ENCODE results near the gene NSUN2. TPM values are rescaled to one million over a fixed set of nuclear protein-coding genes. Genes with fewer than 3 reads are reported as not detected.

The NSUN2 gene
- total RNA-seq, 1 donor, result 39.4 TPM

DNA sequence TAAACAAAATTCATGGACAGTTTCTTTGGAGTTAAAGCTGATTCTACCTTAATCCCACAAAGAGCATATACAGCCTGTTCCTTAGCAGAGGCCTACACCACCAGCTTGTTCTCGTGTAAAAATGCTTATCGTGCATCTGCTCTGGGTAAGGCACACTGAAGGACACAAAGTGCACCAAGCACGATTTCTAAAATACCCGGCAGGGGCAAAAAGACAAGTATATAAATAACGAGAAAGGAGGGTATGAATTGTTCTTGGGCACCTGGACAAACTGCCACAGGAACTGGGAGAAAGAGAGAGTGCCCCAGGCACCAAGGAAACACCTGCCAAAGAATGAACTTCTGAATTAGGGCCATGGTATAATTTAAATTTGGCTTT, 25.3 kb downstream of the NSUN2 start:
- H3K27me3 ChIP-seq (ENCODE audit: insufficient read depth, low read length), result no peaks in the 10 kb centered on the region
- H3K79me2 ChIP-seq (ENCODE audit: insufficient read depth, low read length), result peaks cover 15% of the 10 kb centered on the region
- no peak overlapping the region for H3K4me2 ChIP-seq (ENCODE audit: insufficient read depth, low read length)
- peaks cover 15% of the 10 kb centered on the region for H4K20me1 ChIP-seq (ENCODE audit: insufficient read depth, low read length)
- no peak for DNase-seq (ENCODE audit: insufficient read length, low spot score, missing footprints)
- no peak overlapping the region for H2AFZ ChIP-seq (ENCODE audit: low read length)
- no peak overlapping the region for H3K27ac ChIP-seq (ENCODE audit: low read depth, low read length)
- no peak overlapping the region for H3K4me3 ChIP-seq (ENCODE audit: insufficient read depth, low read length)
- TF ChIP-seq, protein P1, sequence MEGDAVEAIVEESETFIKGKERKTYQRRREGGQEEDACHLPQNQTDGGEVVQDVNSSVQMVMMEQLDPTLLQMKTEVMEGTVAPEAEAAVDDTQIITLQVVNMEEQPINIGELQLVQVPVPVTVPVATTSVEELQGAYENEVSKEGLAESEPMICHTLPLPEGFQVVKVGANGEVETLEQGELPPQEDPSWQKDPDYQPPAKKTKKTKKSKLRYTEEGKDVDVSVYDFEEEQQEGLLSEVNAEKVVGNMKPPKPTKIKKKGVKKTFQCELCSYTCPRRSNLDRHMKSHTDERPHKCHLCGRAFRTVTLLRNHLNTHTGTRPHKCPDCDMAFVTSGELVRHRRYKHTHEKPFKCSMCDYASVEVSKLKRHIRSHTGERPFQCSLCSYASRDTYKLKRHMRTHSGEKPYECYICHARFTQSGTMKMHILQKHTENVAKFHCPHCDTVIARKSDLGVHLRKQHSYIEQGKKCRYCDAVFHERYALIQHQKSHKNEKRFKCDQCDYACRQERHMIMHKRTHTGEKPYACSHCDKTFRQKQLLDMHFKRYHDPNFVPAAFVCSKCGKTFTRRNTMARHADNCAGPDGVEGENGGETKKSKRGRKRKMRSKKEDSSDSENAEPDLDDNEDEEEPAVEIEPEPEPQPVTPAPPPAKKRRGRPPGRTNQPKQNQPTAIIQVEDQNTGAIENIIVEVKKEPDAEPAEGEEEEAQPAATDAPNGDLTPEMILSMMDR (IDR thresholded peaks at IDR 0.05; ENCODE audit: extremely low read depth, low read depth, low read length), result no peak
- H3K9me3 ChIP-seq (ENCODE audit: low read depth, low read length), result no peaks in the 10 kb centered on the region
- no peaks in the 10 kb centered on the region for H3K4me1 ChIP-seq (ENCODE audit: insufficient read depth, low read length)
- H3K36me3 ChIP-seq (ENCODE audit: insufficient read depth, low read length), result peaks cover 92% of the 10 kb centered on the region

DNA sequence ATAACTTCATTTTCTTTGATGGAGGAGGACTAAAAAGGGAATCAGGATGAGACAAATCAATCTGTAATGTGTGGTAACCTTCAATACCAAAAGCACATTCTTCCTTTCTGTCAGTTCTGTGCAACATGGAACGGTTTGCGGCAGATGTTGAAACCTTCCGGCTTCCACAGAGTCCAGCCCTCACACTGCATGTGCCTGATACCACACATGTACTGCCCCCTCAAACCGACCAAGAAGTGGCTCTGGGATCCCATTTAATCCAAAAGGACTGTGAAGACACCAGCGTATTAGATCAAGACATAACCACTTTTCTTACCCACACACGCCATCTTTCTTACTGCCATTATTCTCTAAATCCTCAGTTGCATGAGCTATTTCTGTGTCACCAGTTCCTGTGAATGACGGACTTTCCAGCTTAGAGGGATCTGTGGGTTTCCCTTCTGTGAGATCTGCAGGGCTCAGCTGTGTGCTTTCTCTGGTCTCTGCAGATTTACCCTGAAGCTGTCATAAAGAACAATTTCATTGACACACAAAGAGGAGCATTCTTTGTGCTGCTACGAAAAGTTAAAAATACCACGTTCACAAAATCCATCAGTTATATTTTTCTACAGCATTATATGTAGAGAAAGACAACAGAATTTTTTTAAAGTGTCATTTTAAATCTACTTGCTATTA, 25.8 kb downstream of the NSUN2 start:
- TF ChIP-seq, protein P1 (IDR thresholded peaks at IDR 0.05; ENCODE audit: extremely low read depth, low read depth, low read length), result no peak
- peaks cover 9% of the 10 kb centered on the region for H3K79me2 ChIP-seq (ENCODE audit: insufficient read depth, low read length)
- no peaks in the 10 kb centered on the region for H3K27me3 ChIP-seq (ENCODE audit: insufficient read depth, low read length)
- no peaks in the 10 kb centered on the region for H3K9me3 ChIP-seq (ENCODE audit: low read depth, low read length)
- H3K4me3 ChIP-seq (ENCODE audit: insufficient read depth, low read length), result no peak overlapping the region
- no peak for DNase-seq (ENCODE audit: insufficient read length, low spot score, missing footprints)
- H3K4me2 ChIP-seq (ENCODE audit: insufficient read depth, low read length), result no peak overlapping the region
- no peaks in the 10 kb centered on the region for H3K4me1 ChIP-seq (ENCODE audit: insufficient read depth, low read length)
- H3K27ac ChIP-seq (ENCODE audit: low read depth, low read length), result no peak overlapping the region
- H2AFZ ChIP-seq (ENCODE audit: low read length), result no peak overlapping the region
- peaks cover 13% of the 10 kb centered on the region for H4K20me1 ChIP-seq (ENCODE audit: insufficient read depth, low read length)
- peaks cover 92% of the 10 kb centered on the region for H3K36me3 ChIP-seq (ENCODE audit: insufficient read depth, low read length)

DNA sequence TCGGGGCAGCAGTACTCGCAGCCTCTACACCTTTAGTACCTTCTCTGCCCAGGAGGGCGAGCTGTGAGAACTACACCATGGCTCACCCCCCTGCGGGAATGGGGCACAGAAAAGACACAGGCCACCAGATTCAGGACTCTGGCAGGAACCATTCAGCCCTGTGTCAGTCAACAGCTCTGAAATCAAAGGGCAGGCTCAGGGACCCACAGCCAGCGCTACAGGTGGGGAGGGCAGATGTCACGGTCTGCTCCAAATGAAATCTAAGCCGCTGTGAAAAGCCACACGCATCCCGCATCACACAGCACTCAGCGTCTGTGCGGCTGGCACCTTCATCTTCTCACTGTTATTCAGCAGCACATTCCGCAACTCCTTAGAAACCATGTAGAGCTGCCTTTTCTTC, 27.9 kb downstream of the NSUN2 start:
- TF ChIP-seq, protein P1 (IDR thresholded peaks at IDR 0.05; ENCODE audit: extremely low read depth, low read depth, low read length), result no peak
- Histone ChIP-seq H3K4me2 (ENCODE audit: insufficient read depth, low read length) (no peak overlapping the region), H3K27ac (ENCODE audit: low read depth, low read length) (no peak overlapping the region), H4K20me1 (ENCODE audit: insufficient read depth, low read length) (peaks cover 5% of the 10 kb centered on the region), H3K36me3 (ENCODE audit: insufficient read depth, low read length) (peaks cover 91% of the 10 kb centered on the region), H3K79me2 (ENCODE audit: insufficient read depth, low read length) (peaks cover 3% of the 10 kb centered on the region), H3K27me3 (ENCODE audit: insufficient read depth, low read length) (no peaks in the 10 kb centered on the region), H3K9me3 (ENCODE audit: low read depth, low read length) (no peaks in the 10 kb centered on the region), H3K4me3 (ENCODE audit: insufficient read depth, low read length) (no peak overlapping the region), H3K4me1 (ENCODE audit: insufficient read depth, low read length) (no peaks in the 10 kb centered on the region), H2AFZ (ENCODE audit: low read length) (no peak overlapping the region)
- DNase-seq (ENCODE audit: insufficient read length, low spot score, missing footprints), result no peak

DNA sequence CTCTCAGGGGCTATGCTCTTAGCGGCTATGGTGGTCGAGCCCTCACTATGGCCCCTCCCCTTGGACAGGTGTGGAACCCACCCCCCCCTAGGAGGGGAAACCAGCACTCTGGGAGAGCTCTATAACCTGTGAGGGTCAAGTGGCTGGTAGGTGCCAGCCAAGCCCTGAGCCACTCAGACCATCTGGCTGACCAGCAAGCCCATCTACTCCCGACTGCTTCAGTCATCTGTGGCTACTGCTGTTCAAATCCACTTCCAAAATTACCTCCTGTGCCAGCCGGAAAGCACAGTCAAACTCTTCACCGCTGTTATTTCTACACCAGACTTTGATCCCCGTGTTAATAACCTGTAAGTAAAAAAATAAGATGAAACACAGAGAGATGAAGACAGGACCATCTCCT, 28.5 kb downstream of the NSUN2 start:
- peaks cover 3% of the 10 kb centered on the region for H3K79me2 ChIP-seq (ENCODE audit: insufficient read depth, low read length)
- DNase-seq (ENCODE audit: insufficient read length, low spot score, missing footprints), result no peak
- H2AFZ ChIP-seq (ENCODE audit: low read length), result no peak overlapping the region
- H4K20me1 ChIP-seq (ENCODE audit: insufficient read depth, low read length), result peaks cover 5% of the 10 kb centered on the region
- H3K27ac ChIP-seq (ENCODE audit: low read depth, low read length), result no peak overlapping the region
- H3K4me1 ChIP-seq (ENCODE audit: insufficient read depth, low read length), result no peaks in the 10 kb centered on the region
- no peak overlapping the region for H3K4me2 ChIP-seq (ENCODE audit: insufficient read depth, low read length)
- H3K27me3 ChIP-seq (ENCODE audit: insufficient read depth, low read length), result no peaks in the 10 kb centered on the region
- H3K4me3 ChIP-seq (ENCODE audit: insufficient read depth, low read length), result no peak overlapping the region
- H3K36me3 ChIP-seq (ENCODE audit: insufficient read depth, low read length), result peaks cover 91% of the 10 kb centered on the region
- TF ChIP-seq, protein P1 (IDR thresholded peaks at IDR 0.05; ENCODE audit: extremely low read depth, low read depth, low read length), result no peak
- H3K9me3 ChIP-seq (ENCODE audit: low read depth, low read length), result no peaks in the 10 kb centered on the region

Measured in osteoblast (primary cell).